TTC549 (cell line): ENCODE measurements around the gene CELA1.
"Not testable (repeated sequence)": the region's sequence is repeated elsewhere in the genome, so short reads cannot be mapped to it uniquely, and the experiment has no call there.

Experiments
- FAIRE-seq: peaks from 2 replicates; lab custom pipeline; 2012; peaks lifted over from hg19 to GRCh38; lab: Jason Lieb, UNC

The CELA1 gene

GRCh38 chr12:51311389-51311788 is 35.1 kb downstream of the CELA1 start:
- no peak for FAIRE-seq

- FAIRE-seq: no peak
Observed at GRCh38 chr12:51307655-51308593, 38.6 kb downstream of the CELA1 start.

- no peak for FAIRE-seq
Observed at GRCh38 chr12:51306507-51306906, 40.0 kb downstream of the CELA1 start.

- not testable (repeated sequence) for FAIRE-seq
Observed at GRCh38 chr12:51300768-51301167, 45.7 kb downstream of the CELA1 start.

GRCh38 chr12:51295651-51296050 is 50.8 kb downstream of the CELA1 start:
- FAIRE-seq: no peak

GRCh38 chr12:51294097-51294496 is 52.4 kb downstream of the CELA1 start:
- not testable (repeated sequence) for FAIRE-seq

- FAIRE-seq: no peak
Observed at GRCh38 chr12:51293696-51294095, 52.8 kb downstream of the CELA1 start.

GRCh38 chr12:51291603-51292513 is 54.6 kb downstream of the CELA1 start:
- not testable (repeated sequence) for FAIRE-seq

GRCh38 chr12:51285843-51286242 is 60.6 kb downstream of the CELA1 start:
- no peak for FAIRE-seq

- FAIRE-seq: no peak
Observed at GRCh38 chr12:51281202-51281924, 65.1 kb downstream of the CELA1 start.
